GM12874 (cell line): ENCODE data around the gene EXOC2.

Experiments
- TF ChIP-seq, protein P1 (sequence below): IDR thresholded peaks from 2 replicates; pipeline ENCODE4 v1.5.1; 2011; ENCODE audit warnings: low read depth, mild to moderate bottlenecking, control low read depth, low read length, moderate library complexity; ENCODE audit not compliant: insufficient read depth

The EXOC2 gene

GRCh38 chr6:491233-491632 lies 201.7 kb downstream of the EXOC2 start:
- TF ChIP-seq, protein P1, sequence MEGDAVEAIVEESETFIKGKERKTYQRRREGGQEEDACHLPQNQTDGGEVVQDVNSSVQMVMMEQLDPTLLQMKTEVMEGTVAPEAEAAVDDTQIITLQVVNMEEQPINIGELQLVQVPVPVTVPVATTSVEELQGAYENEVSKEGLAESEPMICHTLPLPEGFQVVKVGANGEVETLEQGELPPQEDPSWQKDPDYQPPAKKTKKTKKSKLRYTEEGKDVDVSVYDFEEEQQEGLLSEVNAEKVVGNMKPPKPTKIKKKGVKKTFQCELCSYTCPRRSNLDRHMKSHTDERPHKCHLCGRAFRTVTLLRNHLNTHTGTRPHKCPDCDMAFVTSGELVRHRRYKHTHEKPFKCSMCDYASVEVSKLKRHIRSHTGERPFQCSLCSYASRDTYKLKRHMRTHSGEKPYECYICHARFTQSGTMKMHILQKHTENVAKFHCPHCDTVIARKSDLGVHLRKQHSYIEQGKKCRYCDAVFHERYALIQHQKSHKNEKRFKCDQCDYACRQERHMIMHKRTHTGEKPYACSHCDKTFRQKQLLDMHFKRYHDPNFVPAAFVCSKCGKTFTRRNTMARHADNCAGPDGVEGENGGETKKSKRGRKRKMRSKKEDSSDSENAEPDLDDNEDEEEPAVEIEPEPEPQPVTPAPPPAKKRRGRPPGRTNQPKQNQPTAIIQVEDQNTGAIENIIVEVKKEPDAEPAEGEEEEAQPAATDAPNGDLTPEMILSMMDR = no peak

DNA sequence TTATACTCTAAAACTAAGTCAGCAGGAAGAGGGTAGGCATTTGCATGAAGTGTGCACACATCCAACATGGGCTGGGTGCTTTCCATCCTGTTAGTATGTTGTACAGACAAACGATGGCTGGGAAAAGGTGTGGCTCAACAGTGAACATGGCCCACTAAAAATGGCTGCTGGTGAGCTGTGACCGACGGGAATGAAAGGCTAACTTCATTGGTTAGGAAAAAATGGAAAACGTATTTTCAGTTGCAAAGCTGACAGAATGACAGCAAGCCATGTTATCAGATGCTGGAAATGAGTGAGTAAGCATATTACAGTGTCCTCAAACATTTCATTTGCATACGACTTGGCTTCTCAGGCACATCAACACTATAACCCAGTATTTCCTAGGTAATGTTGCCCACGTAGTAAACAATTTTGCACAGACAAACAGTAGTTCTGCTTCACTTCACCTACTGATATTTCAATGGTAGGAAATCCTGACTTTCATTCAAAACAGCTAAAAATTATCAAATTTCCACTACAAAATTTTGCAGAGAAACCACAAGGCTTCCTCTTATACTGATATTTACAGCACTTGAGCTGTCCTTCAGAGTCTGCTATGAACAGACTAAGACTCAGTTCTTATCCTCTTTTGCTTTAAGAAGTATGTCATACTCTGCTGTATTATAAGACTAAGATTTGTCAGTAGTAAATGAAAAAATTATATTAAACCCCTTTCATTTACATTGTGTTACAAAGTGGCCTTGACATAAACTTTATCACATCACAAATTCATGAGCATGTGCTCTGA lies 202.5 kb downstream of the EXOC2 start:
- TF ChIP-seq, protein P1 = no peak

- TF ChIP-seq, protein P1 = no peak
These were observed 203.2 kb downstream of the EXOC2 start for GRCh38 chr6:489762-490161.

DNA sequence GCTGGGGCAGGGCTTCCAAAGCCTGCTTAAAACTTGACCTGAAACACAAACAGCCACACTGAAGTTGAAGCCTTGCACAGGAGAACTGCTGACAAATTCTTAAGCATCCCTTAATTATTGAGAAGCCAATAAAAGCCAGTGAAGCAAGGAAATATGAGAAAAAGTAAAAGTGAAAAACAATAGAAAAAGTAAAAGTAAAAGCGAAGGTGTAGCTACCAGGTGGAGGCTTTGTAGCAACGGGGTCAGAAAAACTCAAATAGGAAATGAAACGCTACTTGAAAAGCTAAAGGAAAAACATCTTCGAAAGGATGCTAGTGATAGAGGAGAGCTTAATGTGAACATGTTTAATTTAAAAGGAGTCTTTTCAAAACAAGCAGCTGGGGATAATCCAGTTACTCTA lies 203.9 kb downstream of the EXOC2 start:
- TF ChIP-seq, protein P1 = no peak

DNA sequence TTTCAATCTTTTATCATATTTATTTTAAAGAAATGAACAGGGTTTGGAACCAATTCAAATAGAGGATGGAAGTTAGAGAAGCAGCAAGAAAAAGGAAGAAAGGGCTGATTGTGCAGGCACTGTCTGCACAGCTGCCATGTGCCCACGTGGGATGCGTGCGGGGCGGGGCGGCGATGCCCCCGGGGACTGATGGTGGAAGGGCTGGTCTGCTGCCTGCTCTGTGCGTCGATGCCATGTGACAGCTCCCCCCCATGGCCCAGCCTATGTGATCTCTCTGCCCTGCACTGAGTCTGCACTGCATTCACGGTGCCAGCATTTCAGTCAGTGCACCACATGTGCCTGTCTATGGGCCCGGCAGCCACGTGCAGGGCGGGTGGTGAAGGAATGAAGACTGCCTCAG lies 205.0 kb downstream of the EXOC2 start:
- TF ChIP-seq, protein P1 = 0 out of 2 replicates have a peak, but pooled peaks have one; percentile 7

GRCh38 chr6:485655-486170 lies 207.2 kb downstream of the EXOC2 start:
- TF ChIP-seq, protein P1 = no peak

GRCh38 chr6:484746-485145 lies 208.2 kb downstream of the EXOC2 start:
- TF ChIP-seq, protein P1 = no peak
